Left colon (tissue), 2 donors: ENCODE measurements around the gene TTBK1. TPM values are rescaled to one million over a fixed set of nuclear protein-coding genes. Genes with fewer than 3 reads are reported as not detected.

ENCODE experiments used
- ATAC-seq: fragments of 200-7000 bp; cut with Tn5 transposase; one replicate; pipeline ENCODE4 v1.9.1; 2020; ENCODE audit warnings: mild to moderate bottlenecking, moderate library complexity
- DNase-seq, 2 donors: peaks; one replicate each; pipeline ENCODE4 v3.0.0-alpha.2; 2020
- intact Hi-C, 2 donors: fragments of 100-400 bp; cut with DNase I in 1 of 2; cut with micrococcal nuclease in 1 of 2; formaldehyde crosslinking; loops; one replicate each; pipeline versions ENCODE4 v1.11.2 to v1.14.0; 2022; cut with DNase I, micrococcal nuclease
- total RNA-seq, 2 donors: library from RNA; stranded (reverse); fragmentation: NEBNext Ultra II Directional; extraction: Animal tissue kit (Norgen Biotek cat#: 25700); gene quantifications; one replicate each; pipeline ENCODE4 v1.2.1, GENCODE V29; 2021
- donor health status: DM: no; HTN: no; CAD: no.
- donor health status: DM: yes; HTN: yes; CAD: no.

Gene TTBK1
- total RNA-seq, 2 donors from 2014 or later: 0.18 to 0.53 TPM

GRCh38 chr6:43221046-43221972 is 22.0 kb upstream of the TTBK1 start:
- no peak for ATAC-seq
- intact Hi-C loops: no loop called here
- DNase-seq: no peak

- ATAC-seq: peak; percentile 22
- no peak for DNase-seq
- intact Hi-C loops: no loop called here
Measured at GRCh38 chr6:43222418-43223059, 20.7 kb upstream of the TTBK1 start.

- no peak for DNase-seq
- ATAC-seq: no peak
- intact Hi-C loops: no loop called here
Measured at GRCh38 chr6:43223175-43223574, 20.1 kb upstream of the TTBK1 start.

GRCh38 chr6:43226192-43226851 is 17.0 kb upstream of the TTBK1 start:
- ATAC-seq: no peak
- intact Hi-C loops: no loop called here
- DNase-seq: no peak

GRCh38 chr6:43228951-43229802 is 14.1 kb upstream of the TTBK1 start, which contains the start of gene DNPH1:
Gene DNPH1 (minus strand): TSS chr6:43229481. CDS start chr6:43229456, 25 bp downstream.
- intact Hi-C loops: no loop called here
- ATAC-seq: peak; percentile 95
- peak; percentile 56 to 85 for DNase-seq

- DNase-seq (no peak), ATAC-seq (no peak)
- intact Hi-C loops: no loop called here
Measured at GRCh38 chr6:43229803-43230620, 13.3 kb upstream of the TTBK1 start.

- DNase-seq (no peak), ATAC-seq (no peak)
- intact Hi-C loops: no loop called here
Measured at GRCh38 chr6:43231053-43231452, 12.2 kb upstream of the TTBK1 start.

GRCh38 chr6:43231735-43232450 is 11.4 kb upstream of the TTBK1 start:
- ATAC-seq (no peak), DNase-seq (no peak)
- intact Hi-C loops: no loop called here

GRCh38 chr6:43235841-43236240 is 7.4 kb upstream of the TTBK1 start:
- DNase-seq (no peak), ATAC-seq (no peak)
- intact Hi-C loops: no loop called here

- no peak for ATAC-seq
- no peak for DNase-seq
- intact Hi-C loops: no loop called here
Measured at GRCh38 chr6:43239054-43239453, 4.2 kb upstream of the TTBK1 start.

- intact Hi-C loops: no loop called here
- DNase-seq: no peak
- no peak for ATAC-seq
Measured at GRCh38 chr6:43240950-43241349, 2.3 kb upstream of the TTBK1 start.

GRCh38 chr6:43241446-43241845 is 1.8 kb upstream of the TTBK1 start:
- ATAC-seq (no peak), DNase-seq (no peak)
- intact Hi-C loops: no loop called here

GRCh38 chr6:43243664-43244321 is 512 bp downstream of the TTBK1 start:
- ATAC-seq: no peak

GRCh38 chr6:43246301-43247113 is 3.2 kb downstream of the TTBK1 start:
- intact Hi-C loops: no loop called here
- DNase-seq (peak; percentile 65 to 79), ATAC-seq (peak; percentile 75)

More at GRCh38 chr6:43243664-43244321, 512 bp downstream of the TTBK1 start:
- intact Hi-C loops: no loop called here
- no peak for DNase-seq

GRCh38 chr6:43247114-43247999 is 4.1 kb downstream of the TTBK1 start:
- ATAC-seq: peak; percentile 97
- DNase-seq: peak; percentile 78 to 86
- intact Hi-C loops: no loop called here
